Small intestine (tissue), 7 donors: Measurements from ENCODE around the gene C1orf50. TPM values are rescaled to one million over a fixed set of nuclear protein-coding genes. Genes with fewer than 3 reads are reported as not detected.

Experiments
- DNase-seq, 2 donors: peaks; one replicate each; pipeline versions ENCODE4 v3.0.0 to v3.0.0-alpha.2; 2013
- FAIRE-seq: peaks from 2 replicates; lab custom pipeline; 2012; peaks lifted over from hg19 to GRCh38; lab: Jason Lieb, UNC
- H3K27ac ChIP-seq, 3 donors: one replicate each; pipeline ENCODE4 v1.5.1; 2013; ENCODE audit warnings: low read length in 2 of 3, mild to moderate bottlenecking in 2 of 3, control low read depth in 1 of 3, inconsistent platforms in 1 of 3, low read depth in 1 of 3, moderate library complexity in 1 of 3
- H3K27me3 ChIP-seq, 3 donors: one replicate each; pipeline ENCODE4 v1.6.1; 2013; ENCODE audit warnings: low read length in 3 of 3, inconsistent platforms in 1 of 3; ENCODE audit not compliant: control insufficient read depth in 3 of 3, insufficient read depth in 3 of 3
- H3K36me3 ChIP-seq, 3 donors: one replicate each; pipeline ENCODE4 v1.6.1; 2013; ENCODE audit warnings: low read length in 3 of 3, inconsistent platforms in 1 of 3, low read depth in 1 of 3, mild to moderate bottlenecking in 1 of 3, moderate library complexity in 1 of 3; ENCODE audit not compliant: control insufficient read depth in 3 of 3, insufficient read depth in 2 of 3
- H3K4me1 ChIP-seq, 3 donors: one replicate each; pipeline ENCODE4 v1.6.1; 2013; ENCODE audit warnings: low read length in 2 of 3, inconsistent platforms in 1 of 3, low read depth in 1 of 3, mild to moderate bottlenecking in 1 of 3, moderate library complexity in 1 of 3; ENCODE audit not compliant: control insufficient read depth in 3 of 3, insufficient read depth in 2 of 3
- H3K4me3 ChIP-seq, 3 donors: one replicate each; pipeline ENCODE4 v1.5.1; 2013; ENCODE audit warnings: low read length in 3 of 3, control low read depth in 1 of 3, inconsistent platforms in 1 of 3, low read depth in 1 of 3, mild to moderate bottlenecking in 1 of 3, moderate library complexity in 1 of 3
- H3K9me3 ChIP-seq, 2 donors: one replicate each; pipeline ENCODE4 v1.6.1; 2013; ENCODE audit warnings: low read depth in 1 of 2, low read length in 1 of 2; ENCODE audit not compliant: control insufficient read depth in 2 of 2, insufficient read depth in 1 of 2
- WGBS, 3 donors: extraction: QIAGEN DNeasy Blood & Tissue Kit; methylation state at CpG; one replicate each; pipeline ENCODE4 v1.1.7; 2013; 5-methylcytosine and 5-hydroxymethylcytosine counted together
- polyA plus RNA-seq, 4 donors: library from polyadenylated mRNA; stranded (reverse) in 3 of 4; unstranded in 1 of 4; fragments of 200-250 nt in 3 of 4; fragments of 120-200 nt in 1 of 4; gene quantifications; one replicate each; pipeline versions ENCODE4 v1.2.1 to v1.2.3, GENCODE V29; 2013
- donor health status: healthy with polysubstance abuse.
- donor health status: control.
- donor health status: control.
- donor health status: Bipolar disorder and iron deficiency.
- donor health status: healthy.

The C1orf50 gene
- polyA plus RNA-seq, 4 donors: 3.9 to 9.1 (median 5.0) TPM

DNA sequence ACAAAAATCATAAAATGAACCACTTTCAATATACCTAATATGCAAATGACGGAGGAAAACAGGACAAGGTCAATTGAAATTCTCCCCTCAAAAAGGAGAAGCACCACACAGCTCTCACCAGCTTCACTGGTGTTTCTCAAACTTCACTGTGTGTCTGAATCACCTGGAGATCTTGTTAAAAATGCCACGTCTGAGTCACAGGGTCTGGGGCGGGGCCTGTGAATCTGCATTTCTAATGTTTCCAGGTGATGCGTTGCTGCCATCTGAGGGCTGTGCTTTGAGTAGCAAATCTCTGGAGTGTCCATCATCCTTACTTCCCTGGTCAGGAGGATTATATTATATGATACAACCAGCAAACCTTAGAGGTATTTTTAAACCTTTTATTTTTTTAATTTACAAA, 36.1 kb upstream of the C1orf50 start:
- Histone ChIP-seq H3K27ac (no peak overlapping the region), H3K4me1 (peaks cover 0 to 16% (median 2%) of the 10 kb centered on the region in 3 donors), H3K27me3 (no peaks in the 10 kb centered on the region), H3K36me3 (no peaks in the 10 kb centered on the region), H3K9me3 (no peaks in the 10 kb centered on the region), H3K4me3 (no peak overlapping the region)
- DNase-seq (peak; percentile 28 to 46), FAIRE-seq (no peak)
- WGBS, 3 donors: 57 to 62% (median 58%) methylated on average over 4 of the region's 4 CpGs

DNA sequence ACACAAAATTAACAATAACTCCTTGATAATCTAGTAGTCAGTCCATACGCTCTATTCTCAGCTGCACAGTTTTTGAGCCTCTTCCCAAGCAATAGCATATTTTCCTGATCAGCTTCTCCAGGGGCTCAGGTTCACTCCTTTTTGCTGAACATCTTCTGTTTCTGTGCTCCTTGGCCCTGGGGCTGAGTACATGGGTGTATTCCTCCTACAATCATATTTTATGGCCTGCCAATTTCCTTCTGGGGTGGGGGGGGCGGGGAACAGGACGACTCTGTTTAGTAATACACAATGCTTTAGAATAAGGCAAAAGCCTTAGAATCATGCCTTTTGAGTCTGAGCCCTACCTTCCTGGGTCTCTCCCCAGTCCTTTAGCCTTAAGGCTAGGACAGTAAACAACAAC, 35.5 kb upstream of the C1orf50 start:
- no peaks in the 10 kb centered on the region for H3K36me3 ChIP-seq
- no peaks in the 10 kb centered on the region for H3K9me3 ChIP-seq
- H3K27ac ChIP-seq: no peak overlapping the region
- FAIRE-seq (no peak), DNase-seq (peak; percentile 49 to 60)
- H3K4me3 ChIP-seq: no peak overlapping the region
- WGBS, 3 donors: 18 to 56% (median 38%) methylated on average over 3 of the region's 3 CpGs
- peaks cover 0 to 16% (median 2%) of the 10 kb centered on the region in 3 donors for H3K4me1 ChIP-seq
- H3K27me3 ChIP-seq: no peaks in the 10 kb centered on the region

DNA sequence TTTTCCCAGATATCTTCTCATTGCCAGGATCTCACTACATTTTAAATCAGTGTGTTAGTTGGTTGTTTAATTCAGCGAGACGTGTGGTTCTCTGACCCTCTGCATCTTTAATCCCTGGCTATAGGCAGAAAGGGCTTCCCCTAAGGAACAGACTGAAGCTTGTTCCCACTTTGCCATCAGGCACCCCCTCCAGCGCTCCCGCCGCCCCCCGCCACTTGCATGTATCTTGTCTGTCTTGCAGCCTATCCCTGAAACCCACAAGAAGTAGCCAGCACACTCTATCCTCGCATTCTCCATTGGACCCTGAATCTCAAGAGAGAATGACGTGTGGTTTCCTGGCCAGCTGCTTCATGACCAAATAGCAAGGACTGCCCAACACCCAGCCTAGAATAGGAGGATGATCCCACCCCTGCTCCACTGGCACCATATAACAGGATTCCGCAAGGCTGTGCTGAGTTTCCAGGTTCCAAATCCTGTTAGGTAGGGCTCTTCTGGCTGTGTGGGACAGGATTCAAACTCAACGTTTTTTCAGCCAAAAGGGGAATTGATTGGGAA, 34.8 kb upstream of the C1orf50 start:
- Histone ChIP-seq H3K4me1 (peaks cover 0 to 16% (median 2%) of the 10 kb centered on the region in 3 donors), H3K4me3 (no peak overlapping the region), H3K27ac (no peak overlapping the region), H3K27me3 (no peaks in the 10 kb centered on the region), H3K36me3 (no peaks in the 10 kb centered on the region), H3K9me3 (no peaks in the 10 kb centered on the region)
- DNase-seq (no peak), FAIRE-seq (no peak)
- WGBS, 3 donors: 76 to 81% (median 80%) methylated on average over 10 of the region's 10 CpGs

DNA sequence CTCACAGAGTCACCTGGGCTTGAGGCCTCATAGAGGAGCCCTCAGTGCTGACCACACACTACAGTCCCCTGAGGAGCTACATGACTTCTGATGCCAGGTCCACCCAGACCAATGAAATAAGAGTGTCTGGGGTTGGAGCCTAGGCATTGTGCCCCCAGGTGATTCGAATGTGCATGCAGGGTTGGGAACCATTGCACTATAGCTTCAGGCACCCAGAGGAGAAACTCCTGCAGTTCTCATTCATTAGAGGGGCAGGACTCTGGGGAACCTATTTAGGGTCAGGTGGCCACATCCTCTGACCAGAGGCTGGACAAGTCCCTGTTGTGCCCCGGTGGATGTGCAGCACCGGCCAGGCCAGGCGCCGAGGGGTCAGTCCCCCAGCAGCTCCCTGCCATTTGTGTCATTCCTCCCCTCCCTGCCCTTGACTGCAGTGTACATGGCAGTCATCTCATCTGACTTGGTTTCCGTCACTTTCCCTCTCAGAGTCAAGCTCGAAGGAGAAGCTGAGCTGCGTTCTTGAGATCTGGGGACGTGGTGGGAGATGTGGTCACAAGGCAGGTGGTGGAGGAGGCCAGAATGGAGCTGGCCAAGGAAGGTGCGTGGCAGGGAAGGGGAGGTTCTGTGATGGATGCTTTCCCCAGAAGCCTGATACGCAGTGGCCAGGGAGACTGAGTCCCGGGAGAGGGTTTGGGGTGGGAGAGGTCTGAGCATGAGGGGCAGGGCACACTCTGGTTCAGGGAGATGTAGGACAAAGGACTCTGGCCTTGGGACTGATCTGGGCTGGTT, 33.4 kb upstream of the C1orf50 start:
- Histone ChIP-seq H3K9me3 (no peaks in the 10 kb centered on the region), H3K4me1 (peaks cover 0 to 16% (median 2%) of the 10 kb centered on the region in 3 donors), H3K4me3 (no peak overlapping the region), H3K27ac (no peak overlapping the region), H3K36me3 (no peaks in the 10 kb centered on the region), H3K27me3 (no peaks in the 10 kb centered on the region)
- DNase-seq (no peak), FAIRE-seq (no peak)
- WGBS, 3 donors: 82 to 88% (median 87%) methylated on average over 12 of the region's 12 CpGs

DNA sequence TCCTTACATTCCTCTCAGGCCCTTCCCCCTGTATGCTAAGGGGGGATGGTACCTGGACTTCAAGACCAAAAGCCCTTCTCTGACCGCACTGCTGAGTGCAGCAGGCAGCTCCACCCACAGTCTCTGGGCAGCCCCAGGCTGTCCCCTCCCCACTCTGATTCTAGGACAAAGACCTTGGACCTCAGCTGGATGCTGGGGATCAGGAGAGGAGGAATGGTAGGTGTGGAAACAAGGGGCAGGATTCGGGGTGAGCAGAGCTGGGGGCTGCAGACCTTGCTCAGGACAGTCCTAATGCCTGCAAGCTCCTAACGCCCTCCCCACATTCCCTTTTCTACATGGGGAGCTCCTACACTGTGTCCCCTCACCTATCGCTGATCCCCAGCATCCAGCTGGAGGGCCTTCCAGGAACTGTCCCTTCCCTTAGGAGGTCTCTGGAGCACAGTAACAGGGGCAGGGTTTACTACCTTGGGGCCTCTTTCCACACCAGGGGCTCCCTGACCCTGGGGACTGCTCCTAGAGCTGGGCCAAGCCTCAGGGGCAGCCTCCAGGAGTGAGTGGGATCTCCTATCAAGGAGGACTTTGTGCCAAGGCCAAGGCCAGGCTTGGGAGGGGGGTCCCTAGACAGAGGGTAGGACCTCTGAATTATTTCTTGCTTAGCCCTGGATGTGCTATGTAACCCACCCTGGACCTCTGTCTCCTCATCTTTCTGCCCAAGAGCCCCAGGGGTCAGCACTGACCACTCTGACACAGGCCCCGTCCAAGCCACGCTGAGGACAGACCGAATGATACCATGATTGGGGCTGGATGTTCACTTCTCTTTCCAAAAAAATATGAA, 32.6 kb upstream of the C1orf50 start:
- no peaks in the 10 kb centered on the region for H3K27me3 ChIP-seq
- H3K4me3 ChIP-seq: no peak overlapping the region
- H3K4me1 ChIP-seq: peaks cover 0 to 16% (median 2%) of the 10 kb centered on the region in 3 donors
- H3K9me3 ChIP-seq: no peaks in the 10 kb centered on the region
- FAIRE-seq (no peak), DNase-seq (peak in 1 of 2 donors; percentile 62)
- no peaks in the 10 kb centered on the region for H3K36me3 ChIP-seq
- no peak overlapping the region for H3K27ac ChIP-seq
- 79 to 85% (median 83%) methylated on average over 7 of the region's 7 CpGs for WGBS, 3 donors

DNA sequence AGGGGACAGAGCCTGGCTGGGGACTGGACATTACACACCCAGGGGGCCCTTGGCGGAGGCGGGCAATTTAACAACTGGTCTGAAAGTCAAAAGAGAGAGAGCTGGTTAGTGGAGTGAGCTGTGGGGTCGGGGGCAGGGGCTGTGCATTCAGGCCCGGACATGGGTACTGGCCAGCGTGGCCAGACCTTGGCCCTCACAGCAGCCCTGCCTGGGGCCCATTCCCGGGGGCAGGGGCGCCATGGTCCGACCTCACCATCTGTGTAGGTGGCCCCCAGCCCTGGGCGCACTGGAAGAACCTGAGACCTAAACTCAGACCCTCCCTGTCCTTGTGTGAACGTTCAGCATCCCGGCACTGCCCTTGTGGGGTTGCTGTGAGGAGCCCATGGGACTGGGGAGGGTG, 32.0 kb upstream of the C1orf50 start:
- DNase-seq (no peak), FAIRE-seq (no peak)
- H3K4me3 ChIP-seq: no peak overlapping the region
- WGBS, 3 donors: 86 to 91% (median 90%) methylated on average over 10 to 11 of the region's 11 CpGs
- peaks cover 0 to 21% (median 2%) of the 10 kb centered on the region in 3 donors for H3K4me1 ChIP-seq
- H3K27ac ChIP-seq: no peak overlapping the region
- no peaks in the 10 kb centered on the region for H3K9me3 ChIP-seq
- no peaks in the 10 kb centered on the region for H3K27me3 ChIP-seq
- H3K36me3 ChIP-seq: no peaks in the 10 kb centered on the region

DNA sequence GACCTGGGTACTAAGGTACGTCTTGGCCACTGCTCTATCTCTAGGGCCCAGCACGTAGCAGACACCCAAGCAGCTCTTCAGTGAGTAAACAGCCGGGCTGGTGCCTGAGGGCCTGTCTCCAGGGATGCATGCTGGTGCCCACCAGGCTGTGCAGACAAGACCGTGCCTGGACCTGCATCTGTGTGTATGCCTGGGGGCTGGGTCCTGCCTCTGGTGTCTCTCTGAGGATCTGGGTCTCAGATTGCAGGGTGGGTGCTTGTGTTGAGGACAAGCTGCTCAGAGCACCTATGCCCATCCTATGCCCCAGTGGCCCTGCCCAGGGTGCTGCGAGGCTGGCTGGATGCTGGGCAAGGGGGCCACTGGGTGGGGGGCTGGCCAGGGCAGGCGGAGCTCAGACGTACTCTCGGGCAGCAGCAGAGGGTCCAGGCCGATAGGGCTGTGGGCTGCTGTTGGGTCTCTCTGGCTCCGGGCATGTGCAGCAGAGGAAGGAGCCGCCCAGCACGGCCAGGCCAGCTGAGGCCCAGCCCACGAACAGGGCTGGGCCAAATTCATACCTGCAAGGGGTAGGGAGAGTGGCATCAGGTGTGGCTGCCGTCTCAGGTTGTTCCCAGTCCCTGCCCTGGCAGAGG, 31.5 kb upstream of the C1orf50 start:
- Histone ChIP-seq H3K36me3 (no peaks in the 10 kb centered on the region), H3K27me3 (no peaks in the 10 kb centered on the region), H3K4me1 (peaks cover 0 to 26% (median 2%) of the 10 kb centered on the region in 3 donors), H3K4me3 (no peak overlapping the region), H3K27ac (no peak overlapping the region), H3K9me3 (no peaks in the 10 kb centered on the region)
- 65 to 78% (median 66%) methylated on average over 13 to 14 of the region's 14 CpGs for WGBS, 3 donors
- DNase-seq (peak in 1 of 2 donors; percentile 49), FAIRE-seq (no peak)

DNA sequence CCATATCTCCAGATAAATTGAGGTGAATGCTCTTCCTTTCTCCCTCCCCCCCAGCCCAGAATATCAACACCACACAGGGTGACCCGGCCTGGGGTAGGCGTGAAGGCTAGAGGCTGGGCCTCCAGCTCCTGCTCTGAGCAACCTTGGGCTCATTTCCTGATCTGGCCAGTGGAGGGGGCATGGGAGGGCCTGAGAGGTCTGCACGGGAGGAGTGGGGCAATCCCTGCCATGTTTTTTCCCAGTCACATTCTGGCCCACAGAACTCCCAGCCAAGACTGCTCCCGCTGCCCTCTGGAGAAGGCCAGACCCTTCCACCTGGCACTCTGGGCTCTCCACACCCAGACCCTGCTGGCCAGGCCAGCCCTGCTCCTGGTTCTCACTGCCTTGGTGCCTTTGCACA, 30.9 kb upstream of the C1orf50 start:
- WGBS, 3 donors: 44 to 64% (median 59%) methylated on average over 2 to 4 of the region's 4 CpGs
- FAIRE-seq: no peak
- Histone ChIP-seq H3K4me3 (no peak overlapping the region), H3K4me1 (peaks cover 0 to 29% (median 2%) of the 10 kb centered on the region in 3 donors), H3K9me3 (no peaks in the 10 kb centered on the region), H3K27me3 (no peaks in the 10 kb centered on the region), H3K27ac (no peak overlapping the region), H3K36me3 (no peaks in the 10 kb centered on the region)
- peak; percentile 50 to 54 for DNase-seq
